ENCODE results near the gene NFX1. TPM values are rescaled to one million over a fixed set of nuclear protein-coding genes. Genes with fewer than 3 reads are reported as not detected.

Gene NFX1
- total RNA-seq, result 10 to 100 TPM; 23.7 to 29.1 TPM

DNA sequence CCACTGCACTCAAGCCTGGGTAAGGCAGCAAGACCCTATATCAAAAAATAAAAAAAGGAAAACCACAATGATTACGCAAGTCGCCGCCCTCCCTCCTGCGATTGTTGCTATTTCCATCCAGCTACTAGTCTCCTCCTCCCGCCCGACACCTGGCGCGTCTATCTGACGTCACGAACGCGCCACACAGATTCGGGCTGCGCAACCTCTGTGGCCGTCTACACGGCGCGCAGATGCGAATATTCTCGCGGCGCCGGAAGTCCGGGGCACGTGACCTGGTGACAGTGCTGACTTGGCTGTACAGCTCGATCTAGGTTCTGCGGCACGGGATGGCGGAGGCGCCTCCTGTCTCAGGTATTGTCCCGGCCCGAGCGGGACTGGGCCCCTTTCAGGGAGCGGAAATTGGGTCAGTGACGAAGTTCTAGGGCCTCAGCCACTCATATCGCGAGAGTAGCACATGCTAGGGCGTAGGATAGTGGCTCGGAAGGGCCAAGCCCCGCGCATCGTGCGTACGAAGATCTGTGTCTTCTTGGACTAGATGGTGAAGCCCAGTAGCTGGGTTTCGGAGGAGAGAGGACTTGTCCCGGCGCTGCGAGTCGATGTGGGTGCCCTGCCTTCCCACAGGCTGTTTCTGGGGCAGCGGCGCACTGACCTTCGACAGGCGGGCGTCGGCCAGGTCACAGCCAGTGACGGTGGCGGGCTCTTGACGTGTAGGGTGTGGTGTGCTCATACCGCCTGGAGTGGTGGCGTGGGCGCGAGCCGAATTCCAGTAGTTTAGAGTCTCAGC lies at the start of gene NFX1:
Gene NFX1, plus strand, starts transcription at position 270 of the 784 bp plus-strand sequence. Its CDS starts 57 bp downstream, at position 327.
- TF ChIP-seq, protein P1, sequence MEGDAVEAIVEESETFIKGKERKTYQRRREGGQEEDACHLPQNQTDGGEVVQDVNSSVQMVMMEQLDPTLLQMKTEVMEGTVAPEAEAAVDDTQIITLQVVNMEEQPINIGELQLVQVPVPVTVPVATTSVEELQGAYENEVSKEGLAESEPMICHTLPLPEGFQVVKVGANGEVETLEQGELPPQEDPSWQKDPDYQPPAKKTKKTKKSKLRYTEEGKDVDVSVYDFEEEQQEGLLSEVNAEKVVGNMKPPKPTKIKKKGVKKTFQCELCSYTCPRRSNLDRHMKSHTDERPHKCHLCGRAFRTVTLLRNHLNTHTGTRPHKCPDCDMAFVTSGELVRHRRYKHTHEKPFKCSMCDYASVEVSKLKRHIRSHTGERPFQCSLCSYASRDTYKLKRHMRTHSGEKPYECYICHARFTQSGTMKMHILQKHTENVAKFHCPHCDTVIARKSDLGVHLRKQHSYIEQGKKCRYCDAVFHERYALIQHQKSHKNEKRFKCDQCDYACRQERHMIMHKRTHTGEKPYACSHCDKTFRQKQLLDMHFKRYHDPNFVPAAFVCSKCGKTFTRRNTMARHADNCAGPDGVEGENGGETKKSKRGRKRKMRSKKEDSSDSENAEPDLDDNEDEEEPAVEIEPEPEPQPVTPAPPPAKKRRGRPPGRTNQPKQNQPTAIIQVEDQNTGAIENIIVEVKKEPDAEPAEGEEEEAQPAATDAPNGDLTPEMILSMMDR (IDR thresholded peaks at IDR 0.05), result no peak
- Histone ChIP-seq H3K36me3 (peaks cover 10% of the 10 kb centered on the region), H3K4me1 (peaks cover 0 to 47% of the 10 kb centered on the region in 2 donors), H3K9me3 (no peaks in the 10 kb centered on the region), H3K27me3 (no peaks in the 10 kb centered on the region), H3K4me3 (peak within 1 kb of the TSS; percentile 74 to 76), H3K27ac (peak within 1 kb of the TSS; percentile 96 to 98)
- DNase-seq (ENCODE audit: low spot score), result peak; percentile 99

DNA sequence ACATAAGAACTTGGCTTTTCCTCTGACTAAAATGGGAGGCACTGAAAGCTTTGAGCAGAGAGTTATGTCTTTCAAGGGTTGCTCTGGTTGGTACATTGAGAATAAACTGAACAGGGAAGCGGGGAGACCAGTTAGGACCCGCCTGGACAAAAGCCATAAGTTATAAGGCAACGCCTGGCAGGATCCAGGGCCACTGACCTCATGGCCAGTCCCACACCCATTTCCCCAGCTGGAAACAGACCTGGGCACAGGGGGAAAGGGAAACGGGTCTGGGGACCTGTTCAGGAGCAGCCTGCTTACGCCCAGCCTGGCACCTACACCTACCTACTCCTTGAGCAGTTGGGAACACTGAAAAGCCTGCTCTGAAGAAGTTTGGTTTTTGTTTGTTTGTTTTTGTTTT lies 49.0 kb upstream of the NFX1 start:
- TF ChIP-seq, protein P1 (IDR thresholded peaks at IDR 0.05), result no peak
- H3K4me3 ChIP-seq, result no peak overlapping the region
- peaks cover 0 to 9% of the 10 kb centered on the region in 2 donors for H3K4me1 ChIP-seq
- DNase-seq (ENCODE audit: low spot score), result no peak
- H3K27ac ChIP-seq, result no peak overlapping the region
- H3K9me3 ChIP-seq, result no peaks in the 10 kb centered on the region
- no peaks in the 10 kb centered on the region for H3K27me3 ChIP-seq
- no peaks in the 10 kb centered on the region for H3K36me3 ChIP-seq

DNA sequence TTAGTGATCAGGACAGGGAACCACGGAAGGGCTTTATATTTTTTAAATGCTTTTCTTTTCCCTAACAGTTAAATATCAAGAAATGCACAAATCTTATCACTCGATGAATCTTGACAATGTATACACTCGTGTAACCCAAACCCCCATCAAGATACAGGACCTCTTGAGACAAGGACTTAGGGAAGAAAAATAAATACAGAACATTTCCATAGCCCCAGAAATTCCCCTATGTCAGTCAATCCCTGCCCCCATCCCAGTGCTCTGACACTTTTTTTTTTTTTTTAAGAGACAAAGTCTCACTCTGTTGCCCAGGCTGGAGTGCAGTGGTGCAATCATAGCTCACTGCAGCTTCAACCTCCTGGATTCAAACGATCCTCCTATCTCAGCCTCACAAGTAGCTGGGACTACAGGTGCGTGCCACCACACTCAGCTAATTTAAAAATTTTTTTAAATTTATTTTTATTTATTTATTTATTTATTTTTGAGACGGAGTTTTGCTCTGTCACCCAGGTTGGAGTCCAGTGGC lies 47.6 kb upstream of the NFX1 start:
- TF ChIP-seq, protein P1 (IDR thresholded peaks at IDR 0.05), result no peak
- Histone ChIP-seq H3K4me1 (peaks cover 0 to 9% of the 10 kb centered on the region in 2 donors), H3K9me3 (no peaks in the 10 kb centered on the region), H3K27ac (no peak overlapping the region), H3K4me3 (no peak overlapping the region), H3K27me3 (no peaks in the 10 kb centered on the region), H3K36me3 (no peaks in the 10 kb centered on the region)
- no peak for DNase-seq (ENCODE audit: low spot score)

DNA sequence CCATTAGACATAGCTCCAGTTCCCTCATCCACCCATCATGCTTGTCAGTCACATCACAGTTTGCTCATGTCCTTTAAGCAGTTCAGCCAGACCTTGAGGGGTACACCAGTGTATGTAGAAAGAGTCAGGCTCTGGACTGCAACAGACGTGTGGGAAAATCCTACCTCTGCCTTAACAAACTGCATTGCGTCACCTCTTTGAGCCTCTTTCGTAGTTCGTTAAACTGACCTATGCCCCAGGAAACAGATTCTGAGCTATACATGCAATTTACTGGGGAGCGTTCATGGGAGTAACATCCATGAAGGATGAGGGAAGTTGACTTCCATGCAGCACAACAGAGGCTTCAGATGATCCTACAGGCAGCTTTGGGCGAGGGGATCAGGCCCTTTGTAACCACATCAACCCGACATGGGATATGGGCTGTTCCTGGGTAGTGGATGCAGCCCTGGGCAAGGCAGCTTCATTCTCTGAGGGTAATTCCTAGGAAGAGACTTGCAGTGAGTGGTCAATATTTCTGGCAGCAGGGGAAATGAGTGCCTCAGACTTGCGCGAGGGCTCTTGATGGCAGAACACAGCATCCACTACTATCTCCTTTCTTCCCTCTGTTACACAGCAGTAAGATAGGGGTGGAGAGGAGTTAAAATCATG lies 46.1 kb upstream of the NFX1 start:
- Histone ChIP-seq H3K27me3 (no peaks in the 10 kb centered on the region), H3K4me3 (no peak overlapping the region), H3K4me1 (peaks cover 0 to 9% of the 10 kb centered on the region in 2 donors), H3K27ac (no peak overlapping the region), H3K36me3 (peaks cover 8% of the 10 kb centered on the region), H3K9me3 (no peaks in the 10 kb centered on the region)
- TF ChIP-seq, protein P1 (IDR thresholded peaks at IDR 0.05), result no peak
- no peak for DNase-seq (ENCODE audit: low spot score)

DNA sequence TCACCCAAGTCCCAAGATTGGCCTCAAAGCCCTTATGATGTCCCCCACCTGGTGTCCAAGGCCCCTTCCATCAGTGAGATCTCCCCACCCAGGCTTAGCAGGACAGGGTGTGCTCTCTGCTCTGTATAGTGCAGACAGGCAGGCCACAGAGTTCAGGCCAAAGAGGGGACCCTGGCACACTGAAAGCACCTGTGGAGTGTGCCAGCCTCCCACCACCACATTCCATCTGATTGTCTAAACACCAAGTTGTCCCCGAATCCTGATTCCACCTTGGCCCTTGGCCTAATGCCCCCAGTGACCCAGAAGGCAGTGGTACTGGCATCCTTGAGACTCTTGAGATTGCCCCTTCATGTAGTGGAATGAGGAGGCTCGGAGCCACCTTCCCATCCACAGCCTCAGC lies 45.0 kb upstream of the NFX1 start:
- peaks cover 12% of the 10 kb centered on the region for H3K36me3 ChIP-seq
- H3K4me3 ChIP-seq, result no peak overlapping the region
- H3K9me3 ChIP-seq, result no peaks in the 10 kb centered on the region
- TF ChIP-seq, protein P1 (IDR thresholded peaks at IDR 0.05), result no peak
- H3K27ac ChIP-seq, result no peak overlapping the region
- DNase-seq (ENCODE audit: low spot score), result no peak
- no peaks in the 10 kb centered on the region for H3K4me1 ChIP-seq
- no peaks in the 10 kb centered on the region for H3K27me3 ChIP-seq
